NCI-H510A treated with DMSO at 0.1 percent for 48 hours (cell line): ENCODE data around the gene ISCA2.

Source experiments
- DNase-seq: peaks from one replicate; lab custom pipeline; 2025; lab: John Stamatoyannopoulos, UW

ISCA2 gene

DNA sequence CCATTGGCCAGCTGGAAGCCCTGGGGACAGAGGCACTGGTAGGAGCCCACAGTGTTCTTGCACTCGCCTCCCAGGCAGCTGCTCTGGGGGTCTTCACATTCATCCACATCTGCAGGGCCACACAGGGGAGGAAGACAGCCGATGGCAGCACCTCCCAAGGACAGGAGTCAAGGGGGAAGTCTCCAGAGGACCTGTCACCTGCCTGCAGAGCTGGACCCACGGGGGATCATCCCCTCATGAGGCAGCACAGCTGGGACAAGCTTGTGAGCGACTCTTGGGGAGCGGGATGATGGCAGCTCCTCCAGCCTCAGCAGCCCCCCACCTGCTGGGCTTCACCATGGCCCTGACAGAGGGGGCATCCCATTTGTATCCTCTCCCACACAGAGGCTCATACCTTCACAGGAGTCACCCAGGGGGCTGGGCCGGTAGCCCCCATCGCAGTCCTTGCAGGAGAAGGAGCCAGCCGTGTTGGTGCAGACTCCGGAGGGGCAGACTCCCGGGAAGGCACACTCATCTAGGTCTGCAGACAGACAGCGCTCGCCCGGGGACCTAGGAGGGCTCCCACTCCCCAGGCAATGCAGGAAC, 15.4 kb downstream of the ISCA2 start:
- no peak for DNase-seq

DNA sequence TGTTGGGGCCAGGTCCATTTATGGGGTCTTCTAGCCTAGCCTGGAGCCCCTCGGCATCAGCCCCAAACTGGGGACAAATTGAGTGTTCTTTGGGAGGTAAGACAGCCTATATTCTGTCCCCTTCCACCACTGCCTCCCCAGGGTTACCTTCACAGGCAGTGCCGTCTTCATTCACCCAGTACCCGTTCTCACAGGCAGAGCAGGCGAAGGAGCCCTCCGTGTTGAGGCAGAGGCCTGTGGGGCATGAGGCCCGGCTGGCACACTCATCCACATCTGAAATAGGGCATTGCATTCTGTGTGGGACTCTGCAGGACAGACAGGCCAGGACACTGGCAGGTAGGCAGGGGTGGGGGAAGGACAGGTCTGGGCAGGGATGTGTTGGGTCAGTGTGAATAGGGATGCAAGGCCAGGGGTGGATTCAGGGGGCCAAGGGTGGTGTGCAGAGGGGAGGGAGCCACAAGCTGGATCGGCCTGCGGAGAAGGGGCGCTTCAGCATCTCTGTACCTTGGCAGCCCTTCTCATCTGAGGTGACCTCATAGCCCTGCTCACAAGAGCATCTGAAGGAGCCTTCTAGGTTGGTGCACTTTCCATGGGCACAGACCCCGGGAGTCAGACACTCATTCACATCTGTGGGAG, 16.1 kb downstream of the ISCA2 start:
- no peak for DNase-seq

DNA sequence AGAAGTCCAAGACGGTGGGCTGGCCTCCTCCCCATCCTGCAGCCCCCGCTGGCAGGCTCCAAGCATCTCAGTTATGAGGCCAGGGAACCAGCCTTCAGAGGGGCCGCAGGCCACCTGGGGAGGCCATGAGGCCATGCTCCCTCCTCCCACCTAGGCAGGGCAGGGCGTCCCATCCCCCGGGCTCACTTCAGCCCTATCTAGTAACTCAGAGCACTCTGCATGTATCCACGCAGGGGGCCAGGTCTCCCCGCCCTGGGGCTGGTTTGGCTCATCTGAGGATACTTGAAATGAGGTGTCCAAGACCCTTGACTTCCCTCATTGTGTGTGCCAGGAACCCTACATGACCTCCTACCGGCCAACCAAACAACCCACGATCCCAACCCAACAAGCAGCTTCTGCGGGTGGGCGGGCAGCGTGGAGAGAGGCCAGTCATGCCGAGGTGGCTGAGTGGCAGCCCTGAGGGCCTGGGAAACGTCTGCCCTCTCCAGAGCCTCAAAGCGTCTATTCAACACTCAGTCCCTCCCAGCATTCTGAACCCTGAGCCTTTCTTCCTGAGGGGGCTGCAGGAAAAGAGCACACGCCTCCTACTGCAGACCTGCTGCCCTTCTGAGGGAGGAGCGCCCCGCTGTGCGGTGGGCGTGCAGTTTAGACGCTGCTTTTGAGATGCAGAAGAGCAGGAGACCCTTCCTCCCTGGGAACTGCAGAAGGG, 16.8 kb downstream of the ISCA2 start:
- no peak for DNase-seq

DNA sequence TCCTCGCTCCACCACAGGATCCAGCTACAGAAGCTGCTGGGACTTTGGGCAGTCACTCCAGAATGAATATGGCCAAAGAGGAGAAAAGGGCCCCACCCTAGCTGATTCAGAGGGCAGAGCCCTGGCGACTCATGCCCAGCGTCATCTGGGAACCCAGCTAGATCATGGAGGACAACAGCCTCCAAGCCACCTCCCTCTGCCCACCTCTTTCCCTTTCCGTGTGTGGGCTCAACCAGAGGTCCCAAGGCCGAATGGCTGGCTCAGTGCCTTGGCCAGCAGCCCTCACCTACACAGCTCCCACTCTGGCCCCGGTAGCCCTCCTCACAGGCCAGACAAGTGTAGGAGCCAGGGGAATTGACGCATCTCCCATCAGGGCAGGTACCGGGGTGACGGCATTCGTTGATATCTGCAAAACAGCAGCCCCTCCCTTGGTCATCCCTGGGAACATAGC, 17.4 kb downstream of the ISCA2 start:
- no peak for DNase-seq

DNA sequence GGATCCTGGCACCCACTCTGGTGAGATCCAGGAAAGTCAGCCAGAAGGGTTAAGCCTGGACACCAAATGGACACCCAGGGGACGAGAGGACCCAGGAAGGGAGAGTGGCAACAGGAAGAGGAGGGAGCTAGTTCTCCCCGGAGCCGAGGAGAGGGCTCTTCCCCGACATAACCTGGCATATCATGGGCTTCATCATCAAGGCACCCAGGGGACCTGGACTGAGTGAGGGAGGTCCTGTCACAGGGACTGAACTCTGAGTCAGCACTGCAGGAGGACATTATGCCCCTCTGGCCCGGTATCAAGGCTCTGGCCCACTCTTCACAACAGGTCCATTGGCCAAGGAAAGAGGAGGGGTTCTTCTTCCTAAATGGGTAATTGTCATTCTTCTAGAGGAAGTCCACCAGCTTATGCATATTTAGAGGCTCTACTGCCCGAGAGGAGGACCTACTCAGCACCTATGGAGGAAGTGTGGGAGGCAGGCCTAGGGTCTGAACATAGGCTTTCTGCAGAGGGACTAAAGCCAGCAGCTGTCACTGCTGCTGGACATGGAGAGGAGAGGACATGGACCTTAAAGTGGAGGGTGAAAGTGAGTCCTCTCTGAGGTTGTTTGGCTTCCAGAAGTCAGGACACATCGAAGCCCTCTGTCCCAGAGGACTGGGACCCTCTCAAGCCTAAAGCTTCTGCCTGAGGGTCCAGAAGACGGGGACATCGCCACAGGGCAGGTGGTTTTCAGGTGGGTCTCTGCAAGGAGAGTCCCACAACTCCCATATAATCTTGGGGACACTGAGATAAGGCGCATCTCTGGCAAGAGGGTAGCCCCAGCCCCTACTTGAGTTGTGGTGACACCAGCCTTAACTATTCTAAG, 18.6 kb downstream of the ISCA2 start:
- DNase-seq, result no peak

DNA sequence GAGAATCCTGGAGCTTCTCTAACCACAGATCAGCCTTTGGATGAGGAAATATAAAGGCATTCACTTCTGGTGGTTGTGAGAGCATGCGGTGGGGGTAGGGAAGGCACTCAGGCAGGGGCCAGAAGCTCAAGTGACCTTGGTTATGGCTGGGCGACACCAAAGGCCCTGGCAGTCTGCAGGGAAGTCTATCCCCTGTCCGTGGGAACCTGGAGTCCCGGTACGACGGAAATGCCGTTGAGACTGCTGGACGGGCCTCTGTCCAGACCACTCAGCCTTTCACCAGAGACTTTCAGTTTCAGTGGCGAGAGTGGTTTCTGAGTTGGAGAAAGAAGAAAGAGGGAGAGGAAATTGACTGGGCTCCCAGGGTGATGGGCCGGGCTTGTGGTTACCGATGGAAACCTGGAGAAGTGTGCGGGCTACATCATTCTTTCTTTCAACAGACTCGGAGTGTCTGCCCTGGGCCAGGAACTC, 20.9 kb downstream of the ISCA2 start:
- peak; percentile 63 for DNase-seq

DNA sequence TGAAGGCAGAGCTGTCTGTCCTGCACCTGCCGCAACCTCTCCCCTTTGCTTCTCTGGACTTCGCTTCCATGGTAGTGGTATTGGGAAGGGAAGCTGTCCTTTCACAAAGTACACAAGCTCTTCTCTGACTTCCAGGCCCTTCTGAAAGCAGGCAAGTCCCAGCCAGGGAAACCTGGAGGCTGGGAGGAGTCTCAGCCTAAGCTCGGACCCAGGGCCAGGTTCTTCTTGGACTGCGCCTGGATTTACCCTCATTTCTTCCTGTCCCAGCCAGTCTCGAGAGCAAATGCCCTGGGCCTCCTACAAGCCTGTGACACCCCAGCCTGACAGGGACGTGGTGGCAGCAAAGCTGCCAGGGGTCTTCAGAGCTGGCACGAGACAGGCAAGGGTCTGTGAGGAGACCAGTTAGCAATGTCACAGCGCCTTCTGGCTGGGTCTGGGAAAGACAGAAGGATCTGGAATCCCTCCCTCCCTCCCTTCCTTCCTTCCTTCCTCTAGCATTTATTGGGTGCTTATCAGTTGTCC, 22.4 kb downstream of the ISCA2 start:
- no peak for DNase-seq

DNA sequence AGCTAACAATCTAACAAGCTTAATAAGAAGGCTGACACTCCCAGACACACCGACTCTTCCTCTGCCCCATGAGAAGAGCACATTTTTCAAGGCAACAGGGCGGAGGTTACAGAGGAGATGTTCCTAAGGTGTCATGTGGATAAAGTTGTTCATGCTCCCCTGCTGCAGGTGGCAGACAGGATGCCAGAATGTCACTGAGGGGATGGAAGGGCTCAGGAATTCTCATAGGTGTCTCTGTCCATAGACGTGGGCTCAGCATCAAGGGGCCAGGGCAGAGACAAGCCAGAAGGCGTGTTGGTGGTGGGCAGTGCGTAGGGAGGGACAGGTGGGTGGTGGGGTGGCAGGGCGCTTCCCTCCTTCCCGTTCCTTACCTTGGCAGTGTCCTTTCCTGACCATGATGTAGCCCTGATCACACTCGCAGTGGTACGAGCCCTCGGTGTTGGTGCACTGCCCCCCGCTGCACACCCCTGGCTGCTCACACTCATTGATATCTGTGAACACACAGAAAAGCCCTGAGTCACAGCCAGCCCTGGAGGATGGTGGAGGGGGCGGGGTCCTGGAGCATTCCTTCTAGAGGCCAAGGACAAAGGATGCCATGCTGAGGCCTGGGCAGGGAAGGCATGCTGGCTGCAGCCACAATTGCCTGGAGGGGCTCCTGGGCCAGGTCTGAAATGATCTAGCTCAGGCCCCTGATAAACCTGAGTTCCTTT, 23.0 kb downstream of the ISCA2 start:
- no peak for DNase-seq

DNA sequence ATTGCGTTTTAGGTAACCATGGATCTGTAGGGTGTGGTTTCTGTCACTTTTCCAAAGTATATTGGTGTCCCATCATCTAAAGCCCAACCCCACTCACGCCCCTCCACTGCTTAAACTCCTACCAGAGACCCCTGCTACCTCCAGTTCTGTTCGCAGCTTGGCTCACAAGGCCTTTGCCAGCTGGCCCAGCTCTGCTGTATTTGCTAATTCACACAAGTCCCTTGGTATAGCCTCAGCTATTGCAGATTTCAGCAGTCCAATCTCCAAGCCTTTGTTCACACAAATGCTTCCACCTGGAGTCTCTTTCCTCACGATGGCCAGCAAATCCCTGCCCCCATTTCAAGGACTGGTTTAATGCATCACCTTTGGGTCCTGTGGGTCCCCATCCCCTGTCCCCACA, 24.2 kb downstream of the ISCA2 start:
- DNase-seq, result no peak

DNA sequence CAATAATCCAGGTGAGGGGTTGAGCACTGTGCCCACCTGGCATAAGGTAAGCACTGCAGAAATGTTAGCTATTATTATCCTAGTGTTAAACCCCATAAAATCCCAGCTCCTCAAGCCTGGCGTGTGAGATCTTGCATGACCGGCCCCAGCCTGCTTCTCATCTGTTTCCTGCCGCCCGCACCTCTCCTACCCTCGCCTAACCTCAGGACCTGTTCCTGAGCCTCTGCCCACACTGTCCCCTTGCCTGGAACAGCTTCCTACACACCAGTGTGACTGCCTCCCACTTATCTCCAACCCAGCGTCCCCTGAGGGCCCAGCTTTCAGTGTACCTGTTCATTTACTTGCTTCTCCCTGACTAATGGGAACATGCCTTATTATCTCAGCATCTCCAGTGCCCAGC, 24.7 kb downstream of the ISCA2 start:
- DNase-seq, result no peak

DNA sequence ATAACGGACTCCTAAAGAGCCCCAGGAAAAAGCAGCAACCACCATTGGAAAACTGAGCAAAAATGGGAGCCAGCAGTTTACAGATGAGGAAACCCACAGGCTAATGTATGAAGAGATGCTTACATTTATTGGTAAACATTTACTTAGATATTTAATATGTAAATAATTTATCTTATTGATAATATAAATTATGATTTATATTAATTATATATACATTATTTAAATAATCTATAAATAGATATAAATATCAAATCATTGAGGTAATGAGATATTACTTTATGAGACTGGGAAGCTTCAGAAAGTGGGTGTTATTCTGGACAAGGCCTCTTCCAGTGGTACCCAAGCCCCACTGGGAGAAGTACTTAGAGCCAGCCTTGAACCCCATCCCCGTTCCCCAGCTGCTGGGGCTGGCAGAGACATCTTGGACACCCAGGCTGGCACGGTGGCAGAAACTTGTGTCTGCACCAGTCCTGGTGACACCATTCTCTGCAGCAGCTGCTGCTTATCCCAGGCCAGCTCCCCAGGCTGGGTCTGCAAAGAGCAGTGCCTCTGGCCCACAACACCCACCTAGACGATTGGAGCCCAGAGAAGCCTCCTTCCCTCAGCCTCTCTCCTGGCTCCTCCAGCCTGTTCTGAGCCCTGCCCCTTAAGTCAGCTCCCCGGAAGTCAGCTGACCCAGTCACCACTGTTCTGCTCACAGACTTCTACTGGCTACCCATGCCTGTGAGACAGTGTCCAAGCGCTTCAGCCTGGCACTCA, 25.9 kb downstream of the ISCA2 start:
- peak; percentile 19 for DNase-seq

DNA sequence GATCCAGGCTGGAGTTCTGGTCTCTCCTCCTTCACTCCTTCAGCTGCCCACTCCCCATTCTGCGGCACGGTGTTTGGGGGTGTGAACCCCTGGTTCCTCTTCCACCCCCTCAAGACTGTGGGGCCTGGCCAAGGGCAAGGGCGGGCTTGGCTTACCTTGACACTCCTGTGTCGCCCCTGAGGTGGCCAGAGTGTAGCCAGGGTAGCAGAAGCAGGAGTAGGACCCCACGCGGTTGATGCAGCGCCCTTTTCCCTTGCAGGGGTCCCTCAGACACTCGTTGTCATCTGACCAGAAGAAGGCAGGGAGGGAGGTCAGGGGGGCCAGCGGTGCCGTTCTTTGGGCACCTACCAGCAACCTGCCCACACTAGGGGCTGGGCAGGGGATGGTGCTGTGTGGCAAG, 28.2 kb downstream of the ISCA2 start:
- no peak for DNase-seq

DNA sequence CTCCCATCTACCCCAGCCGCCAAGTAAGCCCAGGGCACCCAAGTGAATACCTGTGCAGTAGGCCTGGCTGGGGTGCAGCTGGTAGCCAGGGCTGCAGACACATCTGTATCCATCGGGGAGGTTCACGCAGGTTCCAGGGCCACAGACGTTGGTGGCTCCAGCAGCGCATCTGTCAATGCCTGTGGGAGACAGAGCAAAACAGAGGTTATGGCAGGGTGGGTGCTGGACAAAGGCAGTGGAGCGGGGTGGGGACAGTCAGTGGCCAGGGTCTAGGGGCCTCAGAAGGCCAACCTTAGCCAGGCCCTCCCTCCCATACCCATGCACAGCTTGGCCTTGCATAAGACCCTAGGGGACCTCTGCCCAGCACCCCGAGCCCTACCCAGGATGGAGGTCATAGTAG, 29.2 kb downstream of the ISCA2 start:
- no peak for DNase-seq

DNA sequence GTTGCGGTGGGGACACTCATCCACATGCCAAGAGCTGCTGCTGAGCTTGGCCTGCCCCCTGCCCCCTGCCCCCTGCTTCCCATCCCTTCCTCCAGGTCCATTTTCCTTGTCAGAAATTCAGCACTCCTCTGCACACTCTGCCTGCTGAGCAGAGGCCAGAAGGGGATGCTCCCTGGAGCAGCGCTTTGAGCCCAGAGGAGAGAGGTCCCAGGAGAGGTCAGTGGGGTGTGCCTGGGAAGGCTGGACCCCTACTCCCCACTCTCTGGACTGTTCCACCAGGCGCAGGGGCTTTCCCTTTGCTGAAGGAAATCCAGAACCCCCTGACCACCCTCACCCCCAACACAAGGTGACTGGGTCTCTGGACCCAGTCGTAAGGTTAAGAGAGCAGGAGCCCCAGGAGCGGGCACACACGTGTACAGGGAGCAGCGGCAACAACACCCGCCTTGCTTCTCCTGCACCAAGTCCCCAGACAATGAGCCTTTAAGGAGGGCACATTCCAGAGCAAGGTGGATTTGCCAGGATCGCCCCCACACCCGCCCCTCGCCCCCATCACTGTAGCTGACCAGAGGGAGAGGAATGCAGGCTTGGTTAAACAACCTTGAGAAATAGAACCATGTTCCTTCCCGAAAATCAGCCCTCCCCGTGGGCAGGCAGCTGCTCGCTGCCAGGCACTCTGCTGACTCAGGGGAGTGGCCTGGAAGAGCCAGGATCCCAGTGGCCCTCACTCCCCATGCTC, 30.7 kb downstream of the ISCA2 start:
- DNase-seq, result no peak

DNA sequence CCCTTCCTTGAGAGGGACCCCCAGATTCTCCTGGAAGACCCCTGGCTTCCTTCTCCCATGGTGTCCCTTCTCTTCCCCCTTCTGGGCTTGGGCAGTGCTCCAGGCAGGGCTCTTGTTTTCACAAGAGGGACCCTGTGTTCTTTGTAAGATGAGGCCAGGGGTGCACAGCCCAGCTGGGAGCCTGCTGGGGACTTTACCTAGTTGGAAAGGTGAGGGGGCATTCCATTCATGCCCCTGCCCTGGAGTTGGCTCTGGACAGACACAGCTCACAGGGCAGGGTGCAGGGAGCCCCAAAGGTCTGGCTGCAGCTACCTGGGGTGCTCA, 31.2 kb downstream of the ISCA2 start:
- no peak for DNase-seq

DNA sequence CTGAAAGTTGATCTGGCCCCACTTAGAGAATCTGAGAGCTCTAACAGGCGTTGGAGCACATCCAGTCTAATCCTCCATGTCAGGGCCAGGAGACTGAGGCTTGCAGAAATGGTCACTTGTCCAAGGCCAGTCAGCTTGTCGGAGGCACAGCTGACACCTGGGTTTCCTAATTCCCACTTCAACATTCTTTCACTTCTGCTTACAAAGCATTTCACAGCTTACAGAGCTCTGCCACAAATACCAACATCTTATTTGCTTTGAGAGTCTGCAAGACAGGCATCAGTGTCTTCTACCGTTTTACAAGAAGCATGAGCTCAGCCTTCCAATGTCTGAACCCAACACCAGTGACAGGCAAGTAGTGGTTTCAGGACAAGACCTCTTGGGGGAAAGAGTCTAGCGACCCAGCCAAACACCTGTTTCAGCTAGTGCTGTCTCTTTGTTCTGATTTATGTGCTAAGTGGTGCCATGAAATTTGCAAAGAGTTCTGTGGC, 31.8 kb downstream of the ISCA2 start:
- DNase-seq, result no peak

DNA sequence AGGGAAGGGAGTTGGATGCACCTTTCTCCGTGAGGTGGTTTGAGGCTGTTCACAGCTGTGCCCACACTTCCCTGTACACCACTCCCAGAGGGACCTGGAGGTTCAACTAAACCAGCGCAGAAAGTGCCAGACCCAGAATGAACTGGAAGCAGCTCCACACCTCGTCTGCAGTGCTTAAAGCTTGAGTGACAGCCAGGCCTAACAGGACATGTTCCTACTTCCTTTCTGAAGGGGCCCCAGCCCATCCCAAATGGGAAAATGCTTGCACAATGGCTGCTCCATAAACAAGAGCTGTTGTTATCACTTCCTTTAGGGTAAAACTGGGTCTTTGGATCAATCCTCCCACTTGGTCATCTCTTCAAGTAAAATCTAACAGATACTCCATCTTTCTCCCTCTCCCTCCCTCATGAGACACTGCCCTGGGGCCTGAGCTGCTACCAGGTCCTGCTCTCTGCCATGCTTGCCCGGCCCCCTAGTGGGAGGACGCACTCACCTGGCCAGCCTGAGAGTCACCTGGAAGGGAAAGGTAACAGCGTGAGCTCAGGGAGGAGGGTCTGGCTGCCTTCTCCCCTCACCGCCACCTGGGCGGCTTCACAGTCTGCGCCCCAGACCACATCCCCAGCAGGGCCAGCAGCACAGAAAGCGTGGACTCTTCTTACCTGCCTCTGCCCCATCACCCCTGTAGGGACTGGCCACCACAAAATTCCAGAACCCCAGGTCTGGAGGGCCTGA, 33.5 kb downstream of the ISCA2 start:
- no peak for DNase-seq

DNA sequence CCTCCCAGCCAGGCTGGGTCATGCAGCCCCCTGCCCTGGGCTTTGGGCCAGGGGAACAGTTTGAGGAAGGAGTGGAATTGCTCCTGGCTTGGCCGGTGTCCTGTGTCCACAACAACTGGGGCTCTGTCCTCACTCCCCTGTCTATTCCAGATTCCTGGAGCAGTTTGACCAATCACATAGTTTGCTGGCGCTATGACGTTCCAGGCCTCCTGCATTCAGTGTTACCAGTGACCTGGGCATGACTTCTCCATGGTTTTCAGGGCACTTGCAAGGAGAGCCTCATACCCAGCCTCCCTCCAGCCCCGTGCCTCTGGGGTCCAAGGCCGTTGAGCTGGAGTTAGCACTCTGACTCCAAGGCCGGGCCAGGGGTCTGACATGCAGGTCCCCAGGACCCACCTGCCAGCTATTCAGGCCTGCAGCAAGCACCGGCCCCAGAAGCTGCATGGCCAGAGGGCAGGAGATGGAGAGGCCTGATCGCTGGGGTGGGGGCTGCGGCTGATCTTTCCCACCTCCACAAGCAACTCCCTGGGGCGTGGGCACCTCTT, 34.2 kb downstream of the ISCA2 start:
- DNase-seq, result no peak

DNA sequence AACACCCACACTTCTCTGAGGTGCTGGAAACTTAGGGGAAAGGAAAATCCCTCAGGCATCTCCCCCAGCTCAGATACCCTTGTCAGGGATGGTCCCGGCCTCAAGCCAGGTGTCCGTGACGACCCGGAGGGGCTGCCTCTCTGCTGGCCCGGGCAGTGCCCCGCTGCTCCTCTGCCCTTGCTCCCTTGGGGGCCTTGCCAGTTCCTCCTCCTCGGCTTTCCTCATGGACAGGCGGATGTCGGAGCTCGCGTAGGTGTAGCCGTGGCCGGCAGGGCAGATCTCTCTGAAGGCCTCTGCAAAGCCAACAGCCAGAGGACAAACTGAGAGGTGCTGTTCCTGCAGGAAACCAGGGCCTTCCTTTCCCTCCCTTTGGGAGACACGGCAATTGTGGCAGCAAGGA, 34.8 kb downstream of the ISCA2 start:
- DNase-seq, result no peak
